Fibroblast of lung (primary cell): Measurements from ENCODE around the gene HOXC6. TPM values are rescaled to one million over a fixed set of nuclear protein-coding genes. Genes with fewer than 3 reads are reported as not detected.
A peak's percentile ranks its signal among the peaks of the same experiment; 100 is the strongest.

Source experiments
- DNase-seq, 2 donors: peaks; one replicate each; pipeline versions ENCODE4 v3.0.0 to v3.0.0-alpha.2; 2010; ENCODE audit warnings: low read depth in 2 of 2
- H2AFZ ChIP-seq: 2 replicates; pipeline ENCODE4 v1.5.1; 2012; ENCODE audit warnings: low read length, control low read depth, inconsistent platforms
- H3K27ac ChIP-seq: 2 replicates; pipeline ENCODE4 v1.5.1; 2011; ENCODE audit warnings: low read length, control low read depth; ENCODE audit not compliant: insufficient read depth
- H3K27me3 ChIP-seq: 2 replicates; pipeline ENCODE4 v1.5.1; 2011; ENCODE audit warnings: mild to moderate bottlenecking, low read length; ENCODE audit not compliant: control insufficient read depth, insufficient read depth
- H3K36me3 ChIP-seq: 2 replicates; pipeline ENCODE4 v1.5.1; 2011; ENCODE audit warnings: low read length; ENCODE audit not compliant: control insufficient read depth, insufficient read depth
- H3K4me1 ChIP-seq: 2 replicates; pipeline ENCODE4 v1.5.1; 2011; ENCODE audit warnings: low read length; ENCODE audit not compliant: control insufficient read depth, insufficient read depth; ENCODE audit errors: extremely low read depth
- H3K4me2 ChIP-seq: 2 replicates; pipeline ENCODE4 v1.5.1; 2011; ENCODE audit warnings: low read length, control low read depth; ENCODE audit not compliant: insufficient read depth; ENCODE audit errors: extremely low read depth
- H3K4me3 ChIP-seq, 4 experiments: fragments of 200-600 bp in 1 of 4; sonication (generic) in 1 of 4; replicated peaks in 1 of 4; 2 replicates each; pipeline ENCODE4 v1.5.1; 2011 to 2016; ENCODE audit warnings: low read length in 4 of 4, low read depth in 3 of 4, mild to moderate bottlenecking in 3 of 4, control low read depth in 2 of 4, inconsistent platforms in 1 of 4, mixed read lengths in 1 of 4; ENCODE audit not compliant: insufficient read depth in 1 of 4; ENCODE audit errors: control extremely low read depth in 1 of 4
- H3K79me2 ChIP-seq: 2 replicates; pipeline ENCODE4 v1.5.1; 2012; ENCODE audit warnings: mild to moderate bottlenecking, low read length, inconsistent platforms; ENCODE audit not compliant: control insufficient read depth, insufficient read depth
- H3K9ac ChIP-seq: 2 replicates; pipeline ENCODE4 v1.5.1; 2011; ENCODE audit warnings: mild to moderate bottlenecking, low read length, control low read depth; ENCODE audit not compliant: insufficient read depth
- H3K9me3 ChIP-seq: 2 replicates; pipeline ENCODE4 v1.5.1; 2012; ENCODE audit warnings: low read depth, low read length; ENCODE audit not compliant: control insufficient read depth, insufficient read depth
- H4K20me1 ChIP-seq: 2 replicates; pipeline ENCODE4 v1.5.1; 2011; ENCODE audit warnings: low read length; ENCODE audit not compliant: control insufficient read depth, insufficient read depth; ENCODE audit errors: extremely low read depth
- EZH2 ChIP-seq: IDR thresholded peaks from 2 replicates; pipeline ENCODE4 v1.5.1; 2012; ENCODE audit warnings: low read length, control low read depth, mild to moderate bottlenecking; ENCODE audit errors: missing control alignments
- polyA plus RNA-seq, 2 donors: library from polyadenylated mRNA; depleted of rRNA in 1 of 2; stranded (reverse) in 1 of 2; unstranded in 1 of 2; fragments of >200 nt; gene quantifications; 2 replicates each; pipeline ENCODE4 v1.2.1, GENCODE V29; 2011 to 2012; ENCODE audit warnings: missing spikeins in 1 of 2
- total RNA-seq: library from RNA; depleted of rRNA; stranded (reverse); fragments of >200 nt; gene quantifications from 2 replicates; pipeline ENCODE4 v1.2.1, GENCODE V29; 2014
- TF ChIP-seq, protein P1 (sequence below), 2 donors: IDR thresholded peaks in 1 of 2; conservative IDR thresholded peaks in 1 of 2; 1 replicate in 1 of 2; 2 replicates in 1 of 2; pipeline ENCODE4 v1.5.1; 2011 to 2012; ENCODE audit warnings: low read length in 2 of 2, control low read depth in 1 of 2, inconsistent platforms in 1 of 2, low read depth in 1 of 2, mild to moderate bottlenecking in 1 of 2

The HOXC6 gene
- total and polyA plus RNA-seq, 2 donors (not counting 1 experiment from before 2014, with no cell fraction given): 0.17 to 0.52 TPM

DNA sequence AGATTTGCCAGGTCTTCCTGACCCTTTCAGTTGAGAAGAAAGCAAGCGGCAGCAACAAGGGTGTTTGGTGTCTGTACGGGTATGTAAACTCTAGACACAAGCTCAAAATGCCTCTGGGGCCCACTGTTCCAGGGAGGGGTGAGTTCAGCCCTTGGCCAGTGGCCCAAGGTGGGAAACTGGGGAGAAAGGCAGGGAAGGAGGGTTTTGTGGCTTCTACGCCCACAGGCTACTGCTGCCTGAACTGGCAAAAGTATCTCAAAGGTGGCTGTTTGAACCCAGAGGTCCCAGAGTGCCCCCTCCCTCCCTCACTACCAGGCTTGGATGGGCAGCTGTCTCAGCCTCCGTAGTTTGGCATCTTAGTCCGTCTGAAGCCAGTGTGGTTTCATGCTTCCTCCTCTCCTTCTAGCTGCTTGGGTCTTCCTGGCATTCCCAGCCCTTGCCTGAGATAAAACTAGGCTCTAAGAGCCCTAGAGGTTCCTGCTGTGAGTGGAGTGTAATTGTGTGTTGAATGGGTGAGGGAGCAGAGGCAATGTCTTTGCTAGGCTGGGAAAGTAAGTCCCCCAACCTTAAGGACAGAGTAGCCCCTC is 10.1 kb downstream of the HOXC6 start:
- Histone ChIP-seq H3K79me2 (no peaks in the 10 kb centered on the region), H3K4me2 (no peak overlapping the region), H3K9ac (no peak overlapping the region), H4K20me1 (no peaks in the 10 kb centered on the region), H3K4me1 (no peaks in the 10 kb centered on the region), H3K27ac (no peak overlapping the region), H2AFZ (no peak overlapping the region), H3K9me3 (no peaks in the 10 kb centered on the region), H3K36me3 (no peaks in the 10 kb centered on the region), H3K27me3 (peaks cover 31% of the 10 kb centered on the region), H3K4me3 (no peak overlapping the region)
- TF ChIP-seq, protein P1, sequence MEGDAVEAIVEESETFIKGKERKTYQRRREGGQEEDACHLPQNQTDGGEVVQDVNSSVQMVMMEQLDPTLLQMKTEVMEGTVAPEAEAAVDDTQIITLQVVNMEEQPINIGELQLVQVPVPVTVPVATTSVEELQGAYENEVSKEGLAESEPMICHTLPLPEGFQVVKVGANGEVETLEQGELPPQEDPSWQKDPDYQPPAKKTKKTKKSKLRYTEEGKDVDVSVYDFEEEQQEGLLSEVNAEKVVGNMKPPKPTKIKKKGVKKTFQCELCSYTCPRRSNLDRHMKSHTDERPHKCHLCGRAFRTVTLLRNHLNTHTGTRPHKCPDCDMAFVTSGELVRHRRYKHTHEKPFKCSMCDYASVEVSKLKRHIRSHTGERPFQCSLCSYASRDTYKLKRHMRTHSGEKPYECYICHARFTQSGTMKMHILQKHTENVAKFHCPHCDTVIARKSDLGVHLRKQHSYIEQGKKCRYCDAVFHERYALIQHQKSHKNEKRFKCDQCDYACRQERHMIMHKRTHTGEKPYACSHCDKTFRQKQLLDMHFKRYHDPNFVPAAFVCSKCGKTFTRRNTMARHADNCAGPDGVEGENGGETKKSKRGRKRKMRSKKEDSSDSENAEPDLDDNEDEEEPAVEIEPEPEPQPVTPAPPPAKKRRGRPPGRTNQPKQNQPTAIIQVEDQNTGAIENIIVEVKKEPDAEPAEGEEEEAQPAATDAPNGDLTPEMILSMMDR (conservative IDR thresholded peaks at IDR 0.05 in 1 of 2, IDR thresholded peaks at IDR 0.05 in 1 of 2; ENCODE audit: low read depth in 1 of 2, low read length in 2 of 2): no peak
- TF ChIP-seq EZH2: no peak
- DNase-seq: no peak

DNA sequence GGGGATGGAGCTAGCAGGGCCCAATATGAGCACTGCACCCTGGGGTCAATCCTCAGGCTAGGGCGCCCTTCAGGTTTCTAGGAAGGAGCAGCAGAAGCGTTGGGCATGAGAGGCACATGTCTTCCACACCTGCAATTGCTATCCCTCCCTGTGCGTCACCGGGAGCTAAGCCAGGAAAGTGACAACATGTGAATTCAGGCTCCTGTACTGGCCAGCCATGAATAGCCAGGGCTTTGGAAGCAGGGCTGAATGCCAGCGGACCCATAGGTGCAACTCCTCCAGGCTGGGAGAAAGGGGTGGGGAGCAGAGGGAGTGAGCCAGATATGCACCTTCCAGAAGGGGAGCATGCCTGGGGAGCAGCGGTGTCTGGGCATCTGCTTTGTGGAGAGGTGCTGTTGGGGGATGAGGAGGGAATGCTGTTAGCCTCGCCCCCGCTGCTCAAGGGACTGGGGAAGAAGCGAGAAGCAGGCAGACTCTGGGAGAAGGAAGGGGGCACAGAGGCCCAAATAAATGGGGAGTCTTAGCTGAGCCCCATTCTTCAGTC is 10.7 kb downstream of the HOXC6 start:
- H3K4me3 ChIP-seq: no peak overlapping the region
- no peak overlapping the region for H3K27ac ChIP-seq
- no peaks in the 10 kb centered on the region for H3K4me1 ChIP-seq
- H4K20me1 ChIP-seq: no peaks in the 10 kb centered on the region
- DNase-seq: no peak
- no peaks in the 10 kb centered on the region for H3K79me2 ChIP-seq
- no peak overlapping the region for H3K4me2 ChIP-seq
- H3K9me3 ChIP-seq: no peaks in the 10 kb centered on the region
- H3K36me3 ChIP-seq: no peaks in the 10 kb centered on the region
- H2AFZ ChIP-seq: no peak overlapping the region
- H3K27me3 ChIP-seq: peaks cover 31% of the 10 kb centered on the region
- H3K9ac ChIP-seq: no peak overlapping the region
- TF ChIP-seq, protein P1 (conservative IDR thresholded peaks at IDR 0.05 in 1 of 2, IDR thresholded peaks at IDR 0.05 in 1 of 2; ENCODE audit: low read depth in 1 of 2, low read length in 2 of 2): no peak
- peak; percentile 51 for TF ChIP-seq EZH2

DNA sequence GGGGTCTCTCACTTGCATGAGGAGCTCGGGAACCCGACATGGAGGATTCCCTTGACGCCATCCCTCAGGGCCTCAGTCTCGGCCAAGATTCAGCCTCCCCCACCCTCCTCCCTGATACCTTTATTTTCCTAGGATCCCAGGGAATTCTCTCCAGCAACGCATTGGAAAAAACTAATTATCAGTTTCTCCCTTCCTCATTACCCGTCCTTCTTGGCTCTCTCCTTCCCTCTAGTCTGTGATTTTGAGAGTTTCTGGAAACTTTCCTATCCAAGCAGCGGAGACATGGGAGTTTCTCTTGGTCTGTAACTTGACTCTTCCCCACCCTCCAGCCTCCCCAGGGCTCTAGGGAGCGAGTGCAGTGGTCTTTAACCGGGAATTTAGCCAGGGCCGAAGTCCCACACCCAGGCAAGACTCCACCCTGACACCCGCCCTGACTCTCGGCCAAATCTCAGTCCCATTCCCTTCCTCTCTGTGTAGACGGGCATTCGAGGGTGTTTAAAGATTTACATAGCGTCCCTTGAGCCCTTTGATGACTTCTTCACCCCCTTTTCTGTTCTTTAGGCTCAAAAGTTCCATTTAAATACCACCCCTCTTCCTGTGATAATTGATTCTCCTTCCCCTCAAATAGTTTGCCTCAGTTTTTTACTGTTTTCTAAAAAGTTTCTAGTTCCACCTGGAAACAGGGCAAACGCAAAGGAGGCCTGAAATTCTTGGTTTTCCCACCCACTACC is 11.3 kb downstream of the HOXC6 start:
- Histone ChIP-seq H3K36me3 (no peaks in the 10 kb centered on the region), H3K9ac (no peak overlapping the region), H3K9me3 (no peaks in the 10 kb centered on the region), H3K79me2 (no peaks in the 10 kb centered on the region), H4K20me1 (no peaks in the 10 kb centered on the region), H3K4me1 (no peaks in the 10 kb centered on the region), H3K27me3 (peaks cover 32% of the 10 kb centered on the region), H2AFZ (no peak overlapping the region), H3K4me3 (no peak overlapping the region), H3K4me2 (no peak overlapping the region), H3K27ac (no peak overlapping the region)
- TF ChIP-seq EZH2: peak; percentile 58
- TF ChIP-seq, protein P1 (conservative IDR thresholded peaks at IDR 0.05 in 1 of 2, IDR thresholded peaks at IDR 0.05 in 1 of 2; ENCODE audit: low read depth in 1 of 2, low read length in 2 of 2): no peak
- DNase-seq: peak in 1 of 2 donors; percentile 67
